Caco-2 (cell line): ENCODE results near the gene TRIM24. TPM values are rescaled to one million over a fixed set of nuclear protein-coding genes. Genes with fewer than 3 reads are reported as not detected.

Experiments used
- BruUV-seq: library from RNA; stranded (reverse); fragments of 400-500 nt; replicated peaks from 2 replicates; lab custom pipeline; 2021; lab: Mats Ljungman, UMichigan
- CTCF ChIA-PET: fragments of 300-600 bp; sonication (Branson Sonifier 250); formaldehyde crosslinking; loops from one replicate; lab custom pipeline; 2022; ENCODE audit warnings: antibody characterized with exemption; lab: Charles Lee
- POLR2A ChIA-PET: fragments of 300-600 bp; sonication (Branson Sonifier 250); formaldehyde crosslinking; loops from one replicate; lab custom pipeline; 2022; ENCODE audit warnings: antibody characterized with exemption; lab: Charles Lee
- DNase-seq, 2 experiments: peaks; one replicate each; pipeline versions ENCODE4 v3.0.0 to v3.0.0-alpha.2; 2020 to 2022
- H3K27me3 ChIP-seq: replicated peaks from 2 replicates; pipeline ENCODE4 v1.6.0; 2011; ENCODE audit warnings: low read length; ENCODE audit not compliant: control insufficient read depth, insufficient read depth
- H3K36me3 ChIP-seq: 2 replicates; pipeline ENCODE4 v1.5.1; 2011; ENCODE audit warnings: low read length; ENCODE audit not compliant: control insufficient read depth, insufficient read depth
- H3K4me1 ChIP-seq: fragments of 250-450 bp; sonication (Bioruptor Pico); 2 replicates; pipeline ENCODE4 v1.5.1; 2020; ENCODE audit warnings: mild to moderate bottlenecking
- H3K4me3 ChIP-seq: 2 replicates; pipeline ENCODE4 v1.5.1; 2011; ENCODE audit warnings: low read depth, mild to moderate bottlenecking, control low read depth, low read length
- H3K9me3 ChIP-seq: fragments of 250-450 bp; sonication (Bioruptor Pico); 2 replicates; pipeline ENCODE4 v1.5.1; 2020; ENCODE audit warnings: mild to moderate bottlenecking, moderate library complexity
- H3K27ac Mint-ChIP-seq: one replicate; pipeline ENCODE4 v1.8.0; 2022; ENCODE audit warnings: mixed read lengths; ENCODE audit not compliant: unreplicated experiment
- H3K27me3 Mint-ChIP-seq: one replicate; pipeline ENCODE4 v1.8.0; 2022; ENCODE audit warnings: mixed read lengths; ENCODE audit not compliant: insufficient read depth, unreplicated experiment
- H3K36me3 Mint-ChIP-seq: one replicate; pipeline ENCODE4 v1.8.0; 2022; ENCODE audit warnings: mild to moderate bottlenecking, mixed read lengths; ENCODE audit not compliant: insufficient read depth, unreplicated experiment
- H3K4me1 Mint-ChIP-seq: one replicate; pipeline ENCODE4 v1.8.0; 2022; ENCODE audit warnings: low read depth, mixed read lengths; ENCODE audit not compliant: unreplicated experiment
- H3K4me3 Mint-ChIP-seq: one replicate; pipeline ENCODE4 v1.8.0; 2022; ENCODE audit warnings: mild to moderate bottlenecking, moderate library complexity, mixed read lengths; ENCODE audit not compliant: unreplicated experiment
- H3K9me3 Mint-ChIP-seq: one replicate; pipeline ENCODE4 v1.8.0; 2022; ENCODE audit warnings: mixed read lengths; ENCODE audit not compliant: unreplicated experiment
- CTCF ChIP-seq, 2 experiments: fragments of 200-600 bp in 1 of 2; IDR thresholded peaks; 1 replicate in 1 of 2; 2 replicates in 1 of 2; pipeline versions ENCODE4 v1.5.1 to v1.8.0; 2011 to 2022; ENCODE audit warnings: antibody characterized with exemption in 1 of 2, control low read depth in 1 of 2, inconsistent platforms in 1 of 2, low read depth in 1 of 2, low read length in 1 of 2, mild to moderate bottlenecking in 1 of 2, moderate library complexity in 1 of 2; ENCODE audit not compliant: insufficient read depth in 1 of 2, severe bottlenecking in 1 of 2, unreplicated experiment in 1 of 2
- intact Hi-C: fragments of 100-400 bp; cut with micrococcal nuclease; formaldehyde crosslinking; loops from one replicate; pipeline ENCODE4 v1.10.0; 2022; ENCODE audit not compliant: unreplicated experiment
- total RNA-seq: library from RNA; stranded (reverse); gene quantifications from 2 replicates; pipeline ENCODE4 v1.2.3, GENCODE V29; 2022

Gene TRIM24
- total RNA-seq, 1 experiment from 2014 or later: 58.2 TPM

- H3K27ac Mint-ChIP-seq: no peak overlapping the region
Measured at GRCh38 chr7:138506764-138507163, 46.7 kb downstream of the TRIM24 start.

DNA sequence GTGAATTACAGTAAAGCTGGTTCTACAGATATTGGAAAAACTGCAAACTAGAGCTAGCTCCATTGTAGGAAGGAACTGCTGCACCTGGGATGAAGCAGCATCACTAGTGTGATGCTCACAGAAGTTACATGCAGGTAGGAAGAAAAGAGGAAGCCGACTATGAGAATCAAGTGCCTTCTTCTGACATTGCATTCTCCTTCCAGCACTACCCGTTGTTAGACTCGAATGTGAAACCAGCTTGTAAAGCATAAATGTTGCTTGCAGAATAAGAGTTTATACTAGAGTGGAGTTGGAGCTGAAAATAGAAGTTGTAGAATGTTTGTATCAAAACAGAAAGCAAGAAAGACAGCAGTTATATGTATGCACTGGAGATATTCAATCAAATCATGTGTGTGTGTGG lies 49.9 kb downstream of the TRIM24 start:
- Histone ChIP-seq H3K4me1 (peaks cover 5% of the 10 kb centered on the region), H3K4me3 (no peak overlapping the region), H3K36me3 (peaks cover 11% of the 10 kb centered on the region), H3K9me3 (peaks cover 14% of the 10 kb centered on the region), H3K27me3 (no peaks in the 10 kb centered on the region)
- H3K27ac Mint-ChIP-seq: no peak overlapping the region
- H3K36me3 Mint-ChIP-seq: peaks cover 94% of the 10 kb centered on the region
- no peak overlapping the region for H3K4me3 Mint-ChIP-seq
- peaks cover 15% of the 10 kb centered on the region for H3K4me1 Mint-ChIP-seq
- ChIA-PET POLR2A (no interaction called here), CTCF (no interaction called here)
- BruUV-seq: no TSS peak
- no peak for TF ChIP-seq CTCF (IDR thresholded peaks at IDR 0.05; ENCODE audit: insufficient read depth in 1 of 2, low read depth in 1 of 2, low read length in 1 of 2, severe bottlenecking in 1 of 2, unreplicated experiment in 1 of 2)
- intact Hi-C loops: no loop called here
- peaks cover 8% of the 10 kb centered on the region for H3K9me3 Mint-ChIP-seq
- no peak for DNase-seq
- H3K27me3 Mint-ChIP-seq: no peaks in the 10 kb centered on the region

More at GRCh38 chr7:138506764-138507163, 46.7 kb downstream of the TRIM24 start:
- H3K36me3 ChIP-seq: peaks cover 3% of the 10 kb centered on the region
- H3K4me1 ChIP-seq: no peaks in the 10 kb centered on the region
- ChIA-PET POLR2A (no interaction called here), CTCF (interaction anchor here (0.6 kb wide), 1 partner anchor 52 kb away, joined by 3 read pairs; no protein-coding TSS in a partner anchor)
- no peak for TF ChIP-seq CTCF (IDR thresholded peaks at IDR 0.05; ENCODE audit: insufficient read depth in 1 of 2, low read depth in 1 of 2, low read length in 1 of 2, severe bottlenecking in 1 of 2, unreplicated experiment in 1 of 2)
- H3K36me3 Mint-ChIP-seq: peaks cover 70% of the 10 kb centered on the region
- H3K4me3 Mint-ChIP-seq: no peak overlapping the region
- H3K4me3 ChIP-seq: no peak overlapping the region
- no peaks in the 10 kb centered on the region for H3K27me3 ChIP-seq
- no peaks in the 10 kb centered on the region for H3K27me3 Mint-ChIP-seq
- BruUV-seq: TSS peak; percentile 13
- peaks cover 8% of the 10 kb centered on the region for H3K9me3 Mint-ChIP-seq
- H3K4me1 Mint-ChIP-seq: no peaks in the 10 kb centered on the region
- DNase-seq: no peak
- intact Hi-C loops: no loop called here
- H3K9me3 ChIP-seq: peaks cover 4% of the 10 kb centered on the region

DNA sequence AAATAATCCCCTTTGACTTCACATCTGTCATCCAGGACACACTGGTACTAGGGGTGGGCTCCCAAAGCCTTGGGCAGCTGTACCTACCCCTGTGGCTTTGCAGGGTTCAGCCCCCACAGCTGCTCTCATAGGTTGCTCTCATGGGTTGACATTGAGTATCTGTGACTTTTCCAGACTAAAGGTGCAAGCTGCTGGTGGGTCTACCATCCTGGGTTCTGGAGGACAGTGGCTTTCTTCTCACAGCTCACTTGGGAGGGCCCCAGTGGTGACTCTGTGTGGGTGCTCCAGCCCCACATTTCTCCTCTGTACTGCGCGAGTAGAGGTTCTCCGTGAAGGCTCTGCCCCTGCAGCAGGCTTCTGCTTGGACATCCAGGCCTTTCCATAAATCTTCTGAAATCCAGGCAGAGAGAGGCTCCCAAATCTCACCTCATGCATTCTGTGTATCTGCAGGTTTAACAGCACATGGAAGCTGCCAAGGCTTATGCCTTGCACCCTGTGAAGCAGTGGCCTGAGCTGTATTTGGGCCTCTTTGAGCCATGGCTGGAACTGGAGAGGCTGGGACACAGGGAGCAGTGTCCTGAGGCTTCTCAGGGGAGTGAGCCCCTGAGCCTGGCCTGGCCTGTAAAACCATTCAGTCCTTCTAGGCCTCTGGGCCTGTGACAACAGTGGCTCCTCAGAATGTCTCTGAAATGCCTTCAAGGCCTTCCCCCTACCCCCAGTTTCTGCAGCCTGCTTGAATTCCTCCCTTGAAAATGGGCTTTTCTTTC lies 52.2 kb downstream of the TRIM24 start:
- CTCF ChIA-PET: no interaction called here

More for the DNA sequence above, 52.2 kb downstream of the TRIM24 start:
- peaks cover 8% of the 10 kb centered on the region for H3K9me3 Mint-ChIP-seq
- peaks cover 15% of the 10 kb centered on the region for H3K4me1 Mint-ChIP-seq
- H3K4me3 ChIP-seq: no peak overlapping the region
- peaks cover 7% of the 10 kb centered on the region for H3K36me3 ChIP-seq
- no peak for TF ChIP-seq CTCF (IDR thresholded peaks at IDR 0.05; ENCODE audit: insufficient read depth in 1 of 2, low read depth in 1 of 2, low read length in 1 of 2, severe bottlenecking in 1 of 2, unreplicated experiment in 1 of 2)
- H3K27me3 ChIP-seq: no peaks in the 10 kb centered on the region
- H3K27me3 Mint-ChIP-seq: no peaks in the 10 kb centered on the region
- peaks cover 14% of the 10 kb centered on the region for H3K9me3 ChIP-seq
- no peak for DNase-seq
- intact Hi-C loops: no loop called here
- no TSS peak for BruUV-seq
- H3K4me3 Mint-ChIP-seq: no peak overlapping the region
- POLR2A ChIA-PET: no interaction called here
- peaks cover 91% of the 10 kb centered on the region for H3K36me3 Mint-ChIP-seq
- H3K4me1 ChIP-seq: peaks cover 8% of the 10 kb centered on the region
- no peak overlapping the region for H3K27ac Mint-ChIP-seq
